K562 (cell line): ENCODE results near the gene POMP.

ENCODE experiments used
- ATF3 ChIP-seq, 2 experiments: fragments of 450-650 bp in 1 of 2; sonication (generic) in 1 of 2; formaldehyde crosslinking in 1 of 2; IDR thresholded peaks in 1 of 2; conservative IDR thresholded peaks in 1 of 2; 2 replicates each; pipeline versions ENCODE4 v1.6.1 to v1.8.1; 2016 to 2023; ENCODE audit warnings: mild to moderate bottlenecking in 2 of 2, moderate library complexity in 2 of 2, inconsistent platforms in 1 of 2, missing genetic modification reagents in 1 of 2
- REST ChIP-seq, 2 experiments: fragments of 450-650 bp; formaldehyde crosslinking in 1 of 2; IDR thresholded peaks; 2 replicates each; pipeline versions ENCODE4 v1.4.0 to v1.6.1; 2014 to 2020; ENCODE audit warnings: mild to moderate bottlenecking in 2 of 2, borderline replicate concordance in 1 of 2, low read depth in 1 of 2
- SIN3A ChIP-seq, 2 experiments: fragments of 150-350 bp in 1 of 2; IDR thresholded peaks; 2 replicates each; pipeline ENCODE4 v1.6.1; 2011 to 2016; ENCODE audit warnings: borderline replicate concordance in 2 of 2, low read depth in 2 of 2, low read length in 2 of 2, mild to moderate bottlenecking in 2 of 2, moderate library complexity in 2 of 2; ENCODE audit not compliant: control insufficient read depth in 1 of 2

GRCh38 chr13:28650284-28650683, 8.6 kb upstream of the POMP start:
- TF ChIP-seq REST (IDR thresholded peaks at IDR 0.05; ENCODE audit: borderline replicate concordance), result no peak
- no peak for TF ChIP-seq REST (CRISPR knock-in tag; IDR thresholded peaks at IDR 0.05; ENCODE audit: low read depth)
- no peak for TF ChIP-seq ATF3 (IDR thresholded peaks at IDR 0.05)
- TF ChIP-seq ATF3 (CRISPR knock-in tag; conservative IDR thresholded peaks at IDR 0.05), result no peak
- no peak for TF ChIP-seq SIN3A (IDR thresholded peaks at IDR 0.05; ENCODE audit: borderline replicate concordance in 2 of 2, control insufficient read depth in 1 of 2, low read depth in 2 of 2, low read length in 2 of 2)
